Measurements from ENCODE around the gene PRDX5. TPM values are rescaled to one million over a fixed set of nuclear protein-coding genes. Genes with fewer than 3 reads are reported as not detected.

PRDX5 gene
- total RNA-seq, 1 experiment from 2014 or later = 267 TPM

GRCh38 chr11:64284962-64285884, 32.7 kb upstream of the PRDX5 start, which contains the start of gene GPR137:
Gene GPR137 (plus strand): TSS chr11:64285848. CDS start chr11:64286525, 677 bp downstream.
- ChIA-PET POLR2A (interaction anchor here (1.2 to 1.7 kb wide), 2 partner anchors 15 to 16 kb away, joined by 3 to 5 read pairs; no protein-coding TSS in a partner anchor), RAD21 (ENCODE audit: low non-redundant PET in 1 of 2, low total read pairs in 2 of 2, uncharacterized antibody in 2 of 2, unreplicated experiment in 2 of 2) (interaction anchor here (0.7 to 0.8 kb wide), 2 partner anchors 14 to 79 kb away, joined by 3 to 5 read pairs; no protein-coding TSS in a partner anchor), CTCF (interaction anchor here (0.9 to 4.3 kb wide), 5 partner anchors 16 to 46 kb away, joined by 3 to 22 read pairs (median 4); partner anchors contain the start of genes ESRRA, PRDX5 and TRMT112)
- ATAC-seq (peak; percentile 59), DNase-seq (ENCODE audit: low read depth, low spot score) (no peak)
- Histone ChIP-seq H3K27ac (ENCODE audit: low read depth, low read length) (peak within 1 kb of the TSS; percentile 83), H3K4me3 (replicated peaks in 1 of 2; ENCODE audit: low read depth in 1 of 2, low read length in 2 of 2) (peak within 1 kb of the TSS; percentile 77 to 80), H3K9me3 (ENCODE audit: control insufficient read depth in 1 of 2, insufficient read depth in 1 of 2, low read depth in 1 of 2, low read length in 2 of 2) (no peaks in the 10 kb centered on the region), H3K27me3 (ENCODE audit: insufficient read depth, low read length) (no peaks in the 10 kb centered on the region), H4K20me1 (ENCODE audit: insufficient read depth) (no peaks in the 10 kb centered on the region), H3K9me2 (ENCODE audit: insufficient read depth) (no peaks in the 10 kb centered on the region), H2AFZ (ENCODE audit: low read depth, low read length, poor library complexity, severe bottlenecking) (no peak within 1 kb of the TSS), H3K9ac (ENCODE audit: low read length) (peak within 1 kb of the TSS; percentile 85), H3K36me3 (ENCODE audit: control insufficient read depth in 1 of 2, insufficient read depth in 2 of 2, low read length in 2 of 2) (no peaks in the 10 kb centered on the region; a peak in 1 of 4 replicates), H3K79me2 (ENCODE audit: insufficient read depth, low read length) (no peaks in the 10 kb centered on the region), H3K4me1 (ENCODE audit: control insufficient read depth in 1 of 2, insufficient read depth in 2 of 2, low read length in 2 of 2) (peaks cover 14 to 27% of the 10 kb centered on the region in 2 experiments), H3K4me2 (ENCODE audit: low read length) (peak within 1 kb of the TSS; percentile 96)
- TSS peak; percentile 94 for BruUV-seq (replicated peaks)
- intact Hi-C loops (cut with micrococcal nuclease) = loop anchor here (1.0 kb wide), 1 partner anchor 43 kb away; no protein-coding TSS in a partner anchor
- TF ChIP-seq ELF1 (IDR thresholded peaks at IDR 0.05; ENCODE audit: borderline replicate concordance, low read depth) (no peak; the same call in 1 of the 2 replicates), TCF7L2 (IDR thresholded peaks at IDR 0.05; ENCODE audit: borderline replicate concordance, extremely low read depth, insufficient read depth, insufficient read length) (no peak), POLR2AphosphoS5 (IDR thresholded peaks at IDR 0.05; ENCODE audit: low read depth, low read length) (peak; percentile 76), YY1 (IDR thresholded peaks at IDR 0.05; ENCODE audit: extremely low read depth, insufficient replicate concordance, low read depth, low read length) (peak; percentile 95), EGR1 (IDR thresholded peaks at IDR 0.05; ENCODE audit: low read depth) (peak; percentile 78)

Data from HCT116 (cell line).